Right atrium auricular region (tissue), 2 donors: Measurements from ENCODE around the gene BRPF3. TPM values are rescaled to one million over a fixed set of nuclear protein-coding genes. Genes with fewer than 3 reads are reported as not detected.
"Not testable (repeated sequence)": the region's sequence is repeated elsewhere in the genome, so short reads cannot be mapped to it uniquely, and the experiment has no call there.

Experiments used
- DNase-seq: peaks from one replicate; pipeline ENCODE4 v3.0.0-alpha.2; 2019; ENCODE audit warnings: low spot score
- H3K27ac ChIP-seq, 2 donors: fragments of 200-600 bp; sonication (generic); 1 replicate in 1 of 2; 2 replicates in 1 of 2; pipeline ENCODE4 v1.5.1; 2016 to 2019
- H3K27me3 ChIP-seq, 2 donors: fragments of 200-600 bp; sonication (generic); one replicate each; pipeline versions ENCODE4 v1.5.1 to v1.6.0; 2017 to 2019
- H3K36me3 ChIP-seq: fragments of 200-600 bp; sonication (generic); one replicate; pipeline ENCODE4 v1.5.1; 2016
- H3K4me1 ChIP-seq, 2 donors: fragments of 200-600 bp; sonication (generic); one replicate each; pipeline versions ENCODE4 v1.5.1 to v1.6.0; 2017 to 2019
- H3K4me3 ChIP-seq, 2 donors: fragments of 200-600 bp; sonication (generic); 1 replicate in 1 of 2; 2 replicates in 1 of 2; pipeline ENCODE4 v1.5.1; 2017 to 2019; ENCODE audit warnings: mild to moderate bottlenecking in 1 of 2, moderate library complexity in 1 of 2
- H3K9me3 ChIP-seq, 2 donors: fragments of 200-600 bp; sonication (generic); one replicate each; pipeline ENCODE4 v1.5.1; 2019
- CTCF ChIP-seq, 2 donors: fragments of 200-600 bp; sonication (generic); IDR thresholded peaks; one replicate each; pipeline ENCODE4 v1.5.1; 2019; ENCODE audit warnings: antibody characterized with exemption in 2 of 2
- total RNA-seq, 2 donors: library from RNA; depleted of rRNA; stranded (reverse); fragments of >200 nt; gene quantifications; one replicate each; pipeline ENCODE4 v1.1.0, GENCODE V29; 2016

Gene BRPF3
- total RNA-seq, 2 donors from 2014 or later, result 17.5 to 23.4 TPM

- TF ChIP-seq CTCF (IDR thresholded peaks at IDR 0.05), result no peak
Measured at GRCh38 chr6:36210886-36211595, 14.5 kb downstream of the BRPF3 start.

GRCh38 chr6:36216559-36216958, 20.0 kb downstream of the BRPF3 start:
- H3K36me3 ChIP-seq, result peaks cover 59% of the 10 kb centered on the region
- DNase-seq, result no peak
- no peaks in the 10 kb centered on the region for H3K9me3 ChIP-seq
- TF ChIP-seq CTCF (IDR thresholded peaks at IDR 0.05), result no peak
- H3K4me1 ChIP-seq, result no peaks in the 10 kb centered on the region
- no peaks in the 10 kb centered on the region for H3K27me3 ChIP-seq
- H3K27ac ChIP-seq, result no peak overlapping the region
- no peak overlapping the region for H3K4me3 ChIP-seq

More at GRCh38 chr6:36210886-36211595, 14.5 kb downstream of the BRPF3 start:
- Histone ChIP-seq H3K4me3 (no peak overlapping the region), H3K9me3 (no peaks in the 10 kb centered on the region), H3K27ac (no peak overlapping the region), H3K36me3 (peaks cover 83% of the 10 kb centered on the region), H3K4me1 (no peaks in the 10 kb centered on the region), H3K27me3 (no peaks in the 10 kb centered on the region)
- no peak for DNase-seq

GRCh38 chr6:36217188-36217587, 20.6 kb downstream of the BRPF3 start:
- Histone ChIP-seq H3K27ac (no peak overlapping the region), H3K9me3 (no peaks in the 10 kb centered on the region), H3K27me3 (no peaks in the 10 kb centered on the region), H3K36me3 (peaks cover 59% of the 10 kb centered on the region), H3K4me1 (no peaks in the 10 kb centered on the region), H3K4me3 (no peak overlapping the region)
- no peak for TF ChIP-seq CTCF (IDR thresholded peaks at IDR 0.05)
- DNase-seq, result no peak

- Histone ChIP-seq H3K4me3 (no peak overlapping the region), H3K36me3 (peaks cover 63% of the 10 kb centered on the region), H3K27me3 (no peaks in the 10 kb centered on the region), H3K4me1 (no peaks in the 10 kb centered on the region), H3K27ac (no peak overlapping the region), H3K9me3 (no peaks in the 10 kb centered on the region)
- TF ChIP-seq CTCF (IDR thresholded peaks at IDR 0.05), result no peak
- DNase-seq, result no peak
Measured at GRCh38 chr6:36217946-36218345, 21.4 kb downstream of the BRPF3 start.

GRCh38 chr6:36218516-36218915, 22.0 kb downstream of the BRPF3 start:
- H3K4me3 ChIP-seq, H3K27ac ChIP-seq, H3K27me3 ChIP-seq, H3K9me3 ChIP-seq, DNase-seq, H3K4me1 ChIP-seq: not testable (repeated sequence)
- H3K36me3 ChIP-seq, result peaks cover 63% of the 10 kb centered on the region

- Histone ChIP-seq H3K27ac (no peak overlapping the region), H3K36me3 (peaks cover 62% of the 10 kb centered on the region), H3K9me3 (no peaks in the 10 kb centered on the region), H3K27me3 (no peaks in the 10 kb centered on the region), H3K4me1 (no peaks in the 10 kb centered on the region), H3K4me3 (no peak overlapping the region)
- DNase-seq, result no peak
- TF ChIP-seq CTCF (IDR thresholded peaks at IDR 0.05), result no peak
Measured at GRCh38 chr6:36219081-36219480, 22.5 kb downstream of the BRPF3 start.
